ENCODE measurements around the gene GRID2IP. TPM values are rescaled to one million over a fixed set of nuclear protein-coding genes. Genes with fewer than 3 reads are reported as not detected.

The GRID2IP gene
- polyA plus RNA-seq, 3 donors, result 0.40 to 0.61 (median 0.57) TPM

- no peak for DNase-seq (ENCODE audit: low read depth in 3 of 3, low spot score in 2 of 3)
Observed at GRCh38 chr7:6563936-6564770, 12.9 kb upstream of the GRID2IP start.

DNA sequence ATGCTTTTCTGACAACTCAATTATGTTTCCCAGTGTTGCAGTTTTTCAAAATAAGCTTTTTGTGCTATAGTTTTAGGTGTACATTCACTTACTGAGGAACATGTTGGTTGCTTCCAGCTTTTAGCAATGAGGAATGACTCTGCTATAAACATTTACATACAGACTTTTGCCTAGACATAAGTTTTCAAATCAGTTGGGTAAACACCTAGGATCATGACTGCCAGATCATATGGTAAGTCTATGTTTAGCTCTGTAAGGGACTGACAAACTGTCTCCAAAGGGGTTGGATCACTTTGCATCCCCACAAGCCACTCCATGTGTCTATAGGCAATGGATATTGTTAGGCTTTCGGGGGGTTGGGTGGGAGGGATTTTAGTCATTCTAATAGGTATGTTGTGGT, 10.8 kb upstream of the GRID2IP start:
- no peak for DNase-seq (ENCODE audit: low read depth in 3 of 3, low spot score in 2 of 3)

DNA sequence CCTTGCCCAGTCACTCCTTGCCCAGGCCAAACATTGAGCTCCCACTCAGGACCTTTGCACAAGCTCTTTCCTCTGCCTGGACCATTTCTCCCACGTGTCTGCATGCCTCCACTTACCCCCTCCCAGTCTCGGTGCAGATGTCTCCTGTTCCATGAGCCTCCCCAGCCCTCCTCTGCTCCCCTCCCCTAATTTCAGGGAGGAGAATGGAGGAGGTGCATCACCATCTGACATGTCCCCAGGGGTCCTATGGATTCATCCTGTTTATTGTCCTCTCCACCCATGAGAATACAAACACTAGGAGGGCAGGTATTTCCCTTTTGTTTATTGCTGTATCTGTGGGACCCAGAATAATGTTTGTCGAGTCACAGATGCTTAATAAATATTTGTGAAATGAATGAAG, 8.6 kb upstream of the GRID2IP start:
- DNase-seq (ENCODE audit: low read depth in 3 of 3, low spot score in 2 of 3), result no peak

DNA sequence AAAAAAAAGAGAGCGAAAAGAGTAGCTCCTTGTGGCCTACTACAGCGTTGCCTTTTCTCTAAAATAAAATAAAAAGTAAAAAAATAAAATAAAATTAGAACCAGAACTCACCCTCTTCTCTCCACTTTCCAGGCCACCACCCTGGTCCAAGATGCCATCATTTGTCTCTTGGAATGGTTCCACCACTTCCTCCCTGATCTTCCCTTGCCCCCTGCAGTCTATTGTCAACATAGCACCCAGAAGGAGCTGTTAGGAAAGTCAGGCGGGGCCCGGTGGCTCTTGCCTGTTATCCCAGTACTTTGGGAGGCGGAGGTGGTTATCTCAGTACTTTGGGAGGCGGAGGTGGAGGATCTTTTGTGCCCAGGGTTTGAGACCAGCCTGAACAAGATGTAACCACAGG, 7.6 kb upstream of the GRID2IP start:
- no peak for DNase-seq (ENCODE audit: low read depth in 3 of 3, low spot score in 2 of 3)

DNA sequence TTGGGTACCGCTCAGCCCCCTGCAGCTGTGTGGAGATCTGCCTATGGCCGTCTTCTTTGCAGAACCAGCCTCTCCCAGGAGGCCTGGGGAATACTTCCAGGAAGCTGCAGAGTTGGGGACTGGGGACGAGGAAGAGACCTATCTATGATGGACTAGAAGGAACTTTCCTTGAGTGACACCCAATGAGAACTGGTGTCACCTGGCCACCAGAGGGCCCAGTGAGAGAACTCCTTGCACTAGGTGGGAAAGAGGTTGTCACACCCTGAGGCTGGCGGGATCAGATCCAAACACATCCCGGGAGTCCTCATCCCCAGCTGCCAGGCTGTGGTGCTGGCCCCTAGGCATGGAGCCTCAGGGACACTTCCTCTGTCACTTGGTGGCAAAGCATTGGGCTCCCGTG, 4.9 kb upstream of the GRID2IP start:
- no peak for DNase-seq (ENCODE audit: low read depth in 3 of 3, low spot score in 2 of 3)

DNA sequence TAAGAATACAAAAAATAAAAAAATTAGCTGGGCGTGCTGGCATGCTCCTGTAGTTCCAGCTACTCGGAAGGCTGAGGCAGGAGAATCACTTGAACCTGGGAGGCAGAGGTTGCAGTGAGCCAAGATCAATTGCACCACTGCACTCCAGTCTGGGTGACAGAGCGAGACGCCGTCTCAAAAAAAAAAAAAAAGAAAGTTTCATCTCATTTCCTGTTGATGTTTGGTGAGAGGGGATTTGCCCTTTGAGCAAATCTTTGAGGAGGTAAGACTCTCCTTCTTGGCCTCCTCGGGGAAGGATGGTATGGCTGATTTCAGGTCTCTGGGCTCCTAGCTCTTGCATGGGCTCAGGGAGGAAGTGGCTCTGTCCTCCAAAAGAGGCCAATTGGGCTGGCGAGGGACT, 3.6 kb upstream of the GRID2IP start:
- no peak for DNase-seq (ENCODE audit: low read depth in 3 of 3, low spot score in 2 of 3)

DNA sequence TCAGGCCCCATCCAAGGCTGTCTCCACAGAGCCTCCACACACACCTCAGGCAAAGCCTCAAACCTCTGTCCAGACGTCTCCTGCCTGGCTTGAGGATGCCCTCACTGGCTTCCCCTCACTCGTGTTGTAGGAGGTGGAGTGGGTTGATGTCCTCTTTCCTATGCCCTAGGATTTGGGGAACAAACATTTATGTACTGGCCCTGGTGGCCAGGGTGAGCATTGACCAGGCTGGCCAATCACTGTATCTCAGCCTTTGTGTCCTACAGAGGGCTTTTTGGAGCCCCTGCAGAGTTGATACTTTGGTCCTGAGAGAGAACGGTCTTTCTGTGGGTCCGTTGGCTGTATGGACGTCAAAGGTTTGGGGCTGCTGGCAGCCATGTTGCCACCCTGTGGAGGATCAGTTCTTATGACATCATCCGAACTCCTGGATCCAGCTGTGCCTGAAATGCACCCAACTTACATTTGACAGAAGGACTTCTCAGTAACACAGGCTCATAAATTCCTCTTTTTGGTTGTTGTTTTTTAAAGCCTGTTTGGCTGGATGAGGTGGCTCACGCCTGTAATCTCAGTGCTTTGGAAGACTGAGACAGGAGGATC, 2.3 kb upstream of the GRID2IP start:
- DNase-seq (ENCODE audit: low read depth in 3 of 3, low spot score in 2 of 3), result no peak

GRCh38 chr7:6547400-6547799, 3.9 kb downstream of the GRID2IP start:
- DNase-seq (ENCODE audit: low read depth in 3 of 3, low spot score in 2 of 3), result no peak

DNA sequence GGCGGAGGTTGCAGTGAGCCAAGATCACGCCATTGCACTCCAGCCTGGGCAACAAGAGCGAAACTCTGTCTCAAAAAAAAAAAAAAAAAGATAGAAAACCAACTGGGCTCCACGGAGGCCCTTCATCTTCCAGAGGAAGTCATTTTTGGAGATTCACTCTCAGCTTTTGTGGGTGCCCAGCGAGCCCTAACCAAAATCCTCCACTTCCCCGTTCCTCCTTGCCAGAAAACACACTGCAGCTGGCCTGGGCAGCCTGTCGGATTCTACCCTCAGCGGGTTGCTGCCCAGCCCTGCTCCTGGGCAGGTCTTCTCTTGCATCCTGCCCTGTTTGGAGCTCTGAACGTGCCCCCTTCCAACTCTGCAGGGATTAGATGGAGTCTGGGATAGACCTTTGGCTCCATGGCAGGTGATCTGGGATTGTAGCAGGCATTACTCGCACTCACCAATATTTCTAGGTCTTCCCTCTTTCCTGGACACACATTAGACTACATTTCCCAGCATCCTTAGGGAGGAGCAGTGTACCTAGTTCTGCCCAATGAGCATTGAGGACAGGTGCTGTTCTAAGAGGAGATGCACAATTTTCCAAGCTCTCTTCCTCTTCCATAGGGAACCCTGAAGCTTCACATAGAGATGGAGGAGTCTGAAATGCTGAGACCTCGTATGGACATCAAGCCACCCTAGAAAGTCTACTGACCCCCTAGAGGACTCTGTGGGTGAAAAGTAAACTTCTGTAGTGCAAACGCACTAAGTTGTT, 4.6 kb downstream of the GRID2IP start:
- DNase-seq (ENCODE audit: low read depth in 3 of 3, low spot score in 2 of 3), result no peak

GRCh38 chr7:6545398-6546126, 5.7 kb downstream of the GRID2IP start:
- no peak for DNase-seq (ENCODE audit: low read depth in 3 of 3, low spot score in 2 of 3)

DNA sequence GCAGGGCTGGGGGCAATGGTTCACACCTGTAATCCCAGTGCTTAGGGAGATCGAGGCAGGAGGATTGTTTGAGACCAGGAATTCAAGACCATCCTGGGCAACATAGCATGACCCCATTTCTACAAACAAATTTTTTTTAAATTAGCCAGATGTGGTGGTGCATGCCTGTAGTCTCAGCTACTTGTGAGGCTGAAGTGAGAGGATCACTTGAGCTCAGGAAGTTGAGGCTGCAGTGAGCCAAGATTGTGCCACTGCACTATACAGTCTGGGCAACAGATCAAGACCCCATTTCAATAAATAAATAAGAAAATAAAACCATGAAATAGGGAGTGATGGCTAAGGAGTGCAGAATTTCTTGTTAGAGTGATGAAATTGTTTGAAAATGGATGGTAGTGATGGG, 8.9 kb downstream of the GRID2IP start:
- DNase-seq (ENCODE audit: low read depth in 3 of 3, low spot score in 2 of 3), result no peak

DNA sequence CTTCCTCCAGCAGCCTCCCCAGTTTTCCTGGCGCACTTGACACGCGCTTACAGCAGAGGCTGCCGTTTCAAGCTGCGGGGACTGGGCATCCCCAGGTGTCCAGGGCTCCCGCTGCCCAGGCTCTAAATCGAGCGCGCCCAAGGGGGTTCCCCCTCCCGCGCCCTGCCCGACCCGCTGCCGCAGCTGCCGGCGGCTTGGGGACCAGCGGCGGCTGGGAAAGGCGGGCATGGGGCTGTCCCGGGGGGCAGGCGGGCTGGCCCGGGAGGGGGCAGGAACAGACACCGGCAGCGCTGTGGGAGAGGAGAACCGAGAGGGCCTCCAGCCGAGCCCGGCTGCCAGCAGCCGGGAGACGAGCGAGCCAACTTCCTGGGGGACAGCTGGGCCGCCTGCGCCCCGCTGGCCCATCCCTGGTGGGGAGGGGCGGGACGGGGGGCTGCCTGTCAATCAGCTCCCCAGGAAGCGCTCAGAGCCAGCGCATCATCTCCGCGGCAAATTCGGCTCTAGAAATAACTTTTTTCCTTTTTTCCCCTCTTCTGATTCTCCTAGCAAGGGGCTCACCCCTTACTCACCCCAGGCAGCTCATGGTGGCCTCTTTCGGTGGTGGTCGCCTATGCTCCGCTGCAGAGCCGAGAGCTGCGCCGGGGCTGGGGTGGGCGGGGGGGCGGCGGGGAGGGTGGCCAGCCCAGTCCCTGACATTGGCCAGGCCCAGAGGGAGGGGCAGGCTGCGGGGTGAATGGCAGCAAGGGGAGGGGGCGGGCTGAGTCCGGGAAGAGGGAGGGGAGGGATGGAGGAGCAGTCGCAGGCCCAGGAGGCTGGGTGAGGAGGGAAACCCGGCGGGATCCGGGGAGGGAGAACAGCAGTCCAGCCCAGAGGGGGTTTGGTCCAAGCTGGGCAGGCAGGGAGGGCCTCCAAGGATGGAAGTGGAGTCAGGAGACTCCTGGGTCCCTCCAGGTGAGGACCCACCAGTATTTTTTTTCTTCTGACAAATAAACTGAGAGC, 14.7 kb downstream of the GRID2IP start:
- DNase-seq (ENCODE audit: low read depth in 3 of 3, low spot score in 2 of 3), result no peak

DNA sequence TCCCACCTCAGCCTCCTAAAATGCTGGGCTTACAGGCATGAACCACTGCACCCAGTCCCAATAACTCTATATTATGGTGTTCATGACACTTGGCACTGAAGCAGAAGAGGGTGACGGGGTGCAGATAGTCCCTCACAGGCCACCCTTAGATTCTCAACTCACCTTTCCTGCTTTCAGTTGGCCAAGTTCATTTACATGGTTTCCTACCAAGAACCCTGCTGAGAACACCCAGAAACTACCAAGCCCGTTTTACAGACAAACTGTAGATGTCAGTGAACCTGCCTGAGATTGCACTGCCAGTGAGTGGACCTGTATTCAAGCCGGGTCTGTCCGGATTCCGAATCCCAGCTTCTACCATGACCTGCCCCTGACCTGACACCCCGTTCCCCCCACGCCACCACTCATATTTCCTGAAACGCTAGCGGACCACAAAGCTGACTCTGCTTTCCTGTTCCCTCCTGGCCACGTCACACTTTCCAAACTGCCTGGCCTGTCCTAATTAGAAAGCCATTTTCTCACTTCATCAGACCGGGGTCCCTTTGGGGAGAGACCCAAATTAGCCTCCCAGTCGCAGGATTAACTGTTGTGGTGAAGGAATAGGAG, 17.3 kb downstream of the GRID2IP start:
- no peak for DNase-seq (ENCODE audit: low read depth in 3 of 3, low spot score in 2 of 3)

GRCh38 chr7:6532516-6532915, 18.7 kb downstream of the GRID2IP start:
- no peak for DNase-seq (ENCODE audit: low read depth in 3 of 3, low spot score in 2 of 3)

GRCh38 chr7:6531492-6532279, 19.6 kb downstream of the GRID2IP start:
- no peak for DNase-seq (ENCODE audit: low read depth in 3 of 3, low spot score in 2 of 3)

DNA sequence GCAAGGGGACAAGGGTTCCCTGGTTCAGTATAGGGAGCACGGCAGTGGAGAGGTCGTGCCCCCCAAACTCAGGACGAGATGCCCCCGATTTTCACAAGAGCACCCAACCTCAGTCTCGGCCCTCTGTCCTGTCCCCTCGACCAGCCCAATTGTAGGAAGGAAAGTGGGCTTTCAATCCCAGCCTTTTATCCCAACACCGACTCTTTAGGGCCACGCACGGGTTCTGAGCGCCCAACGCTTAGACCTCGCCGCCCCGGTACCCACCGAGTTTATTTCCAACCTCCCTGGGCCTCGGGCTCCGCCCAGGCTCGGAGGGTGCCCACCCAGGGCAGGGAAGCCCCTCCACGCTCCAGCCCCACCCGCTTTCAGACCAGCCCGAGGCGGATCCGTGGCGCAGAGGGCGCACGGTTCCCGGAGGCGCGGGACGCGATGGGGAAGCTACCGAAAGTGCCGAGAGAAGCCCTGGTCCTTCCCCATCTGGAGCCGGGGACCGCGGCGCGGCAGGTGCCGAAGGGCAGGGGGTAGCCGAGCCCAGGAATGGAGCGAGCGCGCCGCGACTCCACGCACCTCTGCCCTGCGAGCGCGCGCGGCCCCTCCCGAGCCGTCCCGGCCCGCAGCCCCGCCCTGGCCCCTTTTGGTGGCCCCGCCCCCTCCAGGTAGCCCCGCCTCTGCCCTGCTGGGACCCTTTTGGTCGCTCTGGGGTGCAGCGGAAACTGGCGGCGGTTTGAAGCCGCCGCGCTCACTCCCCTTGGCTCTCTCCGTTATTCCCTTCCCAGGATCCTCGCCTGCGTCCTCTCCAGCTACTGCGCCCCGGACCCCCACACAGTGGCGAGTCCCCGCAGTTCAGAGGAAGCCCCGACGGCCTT, 20.4 kb downstream of the GRID2IP start:
- no peak for DNase-seq (ENCODE audit: low read depth in 3 of 3, low spot score in 2 of 3)

DNA sequence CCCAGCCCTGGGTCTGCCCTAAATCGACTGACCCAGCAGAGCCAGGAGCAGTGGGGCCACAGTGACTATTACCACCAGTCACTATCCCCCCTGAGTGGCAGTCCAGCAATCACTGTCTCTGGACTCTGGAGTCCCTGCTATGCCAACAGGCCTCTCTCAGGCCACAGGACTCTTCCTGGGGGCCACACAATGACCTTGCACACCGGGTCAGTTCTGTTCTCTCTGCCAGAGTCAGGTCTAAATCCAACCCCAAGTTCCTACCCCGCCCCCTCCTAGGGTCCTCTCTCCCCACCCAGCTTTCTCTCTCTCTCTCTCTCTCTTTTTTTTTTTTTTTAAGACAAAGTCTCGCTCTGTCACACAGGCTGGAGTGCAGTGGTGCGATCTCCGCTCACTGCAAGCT, 21.6 kb downstream of the GRID2IP start:
- DNase-seq (ENCODE audit: low read depth in 3 of 3, low spot score in 2 of 3), result no peak

Measured in right renal cortex interstitium (tissue), 3 donors.